ENCODE data around the gene C5orf63. TPM values are rescaled to one million over a fixed set of nuclear protein-coding genes. Genes with fewer than 3 reads are reported as not detected.

C5orf63 gene
- total and polyA plus RNA-seq, 2 of the 13 experiments (the other 11 are each of a cell fraction or from before 2014, with no cell fraction given): 7.9 to 8.8 TPM

DNA sequence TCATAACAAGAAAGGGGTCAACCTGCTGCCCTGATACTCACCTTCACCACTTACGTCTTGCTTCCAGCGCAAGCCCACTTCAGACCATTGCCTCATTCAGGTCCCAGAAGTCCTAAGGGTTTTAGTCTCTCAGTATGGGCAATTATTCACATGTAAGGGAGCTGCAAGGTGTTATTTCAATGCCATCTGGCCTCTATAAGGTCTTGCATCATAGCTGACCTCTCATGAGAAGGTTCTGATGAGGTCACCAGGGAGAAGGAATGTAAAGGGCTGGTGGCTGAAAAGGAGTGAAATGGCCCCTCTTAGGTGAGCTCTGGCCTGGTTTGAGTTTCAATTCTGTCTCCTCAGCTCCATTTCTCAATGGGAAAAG lies 41.5 kb downstream of the C5orf63 start:
- H3K79me2 ChIP-seq (ENCODE audit: insufficient read depth, low read length): no peaks in the 10 kb centered on the region
- no peaks in the 10 kb centered on the region for H3K36me3 ChIP-seq (replicated peaks in 1 of 2; ENCODE audit: control insufficient read depth in 1 of 2, insufficient read depth in 2 of 2, low read length in 2 of 2)
- WGBS (ENCODE audit: low lambda C conversion rate): 82% methylated on average over 2 of the region's 2 CpGs
- no peaks in the 10 kb centered on the region for H4K20me1 ChIP-seq (ENCODE audit: insufficient read depth, low read length)
- peak overlapping the region; percentile 88 for H3K4me2 ChIP-seq (ENCODE audit: low read depth, low read length)
- no peak overlapping the region for H3K9ac ChIP-seq (ENCODE audit: insufficient read depth, low read depth, low read length)
- H3K27ac ChIP-seq (ENCODE audit: extremely low read length, insufficient read depth, low read length): no peak overlapping the region
- CTCF ChIA-PET (ENCODE audit: low intra/inter-chr PET ratio, low total read pairs): no interaction called here
- ATAC-seq (no peak), FAIRE-seq (no peak), DNase-seq (ENCODE audit: low spot score) (no peak)
- no peak overlapping the region for H2AFZ ChIP-seq (ENCODE audit: low read length)
- H3K4me1 ChIP-seq (ENCODE audit: insufficient read depth, low read length): peaks cover 41% of the 10 kb centered on the region
- in situ Hi-C loops (cut with HindIII; ENCODE audit: extremely low pct_ligation_motif_present, low pct_unique_long_range_greater_than_20kb) (loop anchor here (25.0 kb wide), 1 partner anchor 370 kb away; no protein-coding TSS in a partner anchor), intact Hi-C loops (cut with micrococcal nuclease; ENCODE audit: unreplicated experiment) (loop anchor here (2.0 to 5.0 kb wide), 2 partner anchors 165 to 375 kb away; no protein-coding TSS in a partner anchor)
- peak in 1 of 2 experiments; percentile 40; a peak in 1 of 4 replicates for TF ChIP-seq NR2F1 (CRISPR knock-in tag; IDR thresholded peaks at IDR 0.05)
- peak; percentile 57 for TF ChIP-seq CEBPG (CRISPR knock-in tag; IDR thresholded peaks at IDR 0.05)
- no peak for TF ChIP-seq NR2F2 (IDR thresholded peaks at IDR 0.05; ENCODE audit: borderline replicate concordance, low read depth)
- no peak for TF ChIP-seq HNRNPLL (IDR thresholded peaks at IDR 0.05; ENCODE audit: low read depth, low read length, poor library complexity, severe bottlenecking)
- no peak for TF ChIP-seq CCDC6 (CRISPR knock-in tag; IDR thresholded peaks at IDR 0.05)
- TF ChIP-seq, protein P1, sequence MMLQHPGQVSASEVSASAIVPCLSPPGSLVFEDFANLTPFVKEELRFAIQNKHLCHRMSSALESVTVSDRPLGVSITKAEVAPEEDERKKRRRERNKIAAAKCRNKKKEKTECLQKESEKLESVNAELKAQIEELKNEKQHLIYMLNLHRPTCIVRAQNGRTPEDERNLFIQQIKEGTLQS (CRISPR knock-in tag; IDR thresholded peaks at IDR 0.05): 0 out of 2 replicates have a peak, but pooled peaks have one; percentile 32
- TF ChIP-seq ZNF569 (CRISPR knock-in tag; IDR thresholded peaks at IDR 0.05; ENCODE audit: borderline replicate concordance): no peak
- peak; percentile 36 for TF ChIP-seq NR2F6 (IDR thresholded peaks at IDR 0.05)
- TF ChIP-seq NR2F6 (CRISPR knock-in tag; IDR thresholded peaks at IDR 0.05): no peak
- no peak for TF ChIP-seq ZMYM4 (CRISPR knock-in tag; IDR thresholded peaks at IDR 0.05)
- no peak for TF ChIP-seq HNRNPL (IDR thresholded peaks at IDR 0.05; ENCODE audit: low read depth, low read length)
- no peak for TF ChIP-seq KDM6A (CRISPR knock-in tag; IDR thresholded peaks at IDR 0.05; ENCODE audit: low read depth)
- peak; percentile 89 for TF ChIP-seq CEBPB (IDR thresholded peaks at IDR 0.05; ENCODE audit: borderline replicate concordance, low read depth, low read length)
- TF ChIP-seq RXRA (CRISPR knock-in tag; IDR thresholded peaks at IDR 0.05): no peak
- TF ChIP-seq ATF4 (CRISPR knock-in tag; IDR thresholded peaks at IDR 0.05): peak in 1 of 2 experiments; percentile 56; a peak in 1 of 4 replicates
- TF ChIP-seq ATF7 (IDR thresholded peaks at IDR 0.05): peak; percentile 39
- TF ChIP-seq ATF7 (CRISPR knock-in tag; IDR thresholded peaks at IDR 0.05): no peak
- no peak for TF ChIP-seq MAF1 (CRISPR knock-in tag; IDR thresholded peaks at IDR 0.05; ENCODE audit: borderline replicate concordance)
- H3K9me3 ChIP-seq (ENCODE audit: low read length): no peaks in the 10 kb centered on the region
- no TSS peak for BruUV-seq (replicated peaks)
- POLR2A ChIA-PET: interaction anchor here (0.6 to 3.5 kb wide), 3 partner anchors 41 to 438 kb away, joined by 3 to 23 read pairs (median 4); partner anchors contain the start of gene C5orf63
- no peak overlapping the region for H3K4me3 ChIP-seq (replicated peaks in 1 of 3; ENCODE audit: insufficient read depth in 1 of 3, low read depth in 2 of 3, low read length in 3 of 3)
- H3K27me3 ChIP-seq (ENCODE audit: control insufficient read depth in 1 of 2, insufficient read depth in 2 of 2, low read length in 2 of 2): no peaks in the 10 kb centered on the region
